ENCODE data around the gene KLK8.

GRCh38 chr19:51047031-51047335 lies 45.6 kb upstream of the KLK8 start:
- no peak for TF ChIP-seq EGR2 (tag by site-specific recombination; IDR thresholded peaks at IDR 0.05; ENCODE audit: low read depth)
- TF ChIP-seq CTCF (tag by site-specific recombination; IDR thresholded peaks at IDR 0.05): no peak
- TF ChIP-seq REST (tag by site-specific recombination; IDR thresholded peaks at IDR 0.05): no peak
- TF ChIP-seq ZNF280D (tag by site-specific recombination; IDR thresholded peaks at IDR 0.05): no peak

Measured in HEK293 (cell line).